Stimulated activated CD4-positive, alpha-beta T cell treated with anti-CD3 and anti-CD28 coated beads, Interleukin-4, amount 100 ng/mL, for 48 hours (primary cell): Measurements from ENCODE around the gene RBM5.

ENCODE experiments used
- DNase-seq, 2 donors: peaks; one replicate each; pipeline ENCODE4 v3.0.0-alpha.2; 2020; ENCODE audit warnings: low read depth in 2 of 2

RBM5 gene

GRCh38 chr3:50138266-50139200 is 49.8 kb downstream of the RBM5 start:
- DNase-seq, result no peak

DNA sequence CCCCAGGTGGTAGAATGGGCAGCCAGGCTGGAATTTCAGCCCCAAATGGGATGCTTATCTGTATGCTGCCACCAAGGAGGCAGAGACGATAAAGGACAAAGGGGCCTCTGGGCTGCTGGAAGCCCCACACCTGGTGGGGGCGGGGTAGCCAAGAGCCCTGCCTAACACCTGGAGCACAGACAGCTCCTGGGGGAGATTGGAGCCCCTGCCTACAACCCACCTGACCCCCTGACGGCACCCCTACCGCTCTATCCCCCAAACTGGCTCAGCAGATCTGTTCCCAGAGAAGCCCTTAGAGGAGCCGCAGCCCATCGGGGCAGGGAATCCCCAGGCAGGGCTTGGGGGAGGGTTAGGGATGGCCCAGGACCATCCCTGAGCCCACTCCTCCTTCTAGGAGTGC is 50.6 kb downstream of the RBM5 start:
- no peak for DNase-seq

DNA sequence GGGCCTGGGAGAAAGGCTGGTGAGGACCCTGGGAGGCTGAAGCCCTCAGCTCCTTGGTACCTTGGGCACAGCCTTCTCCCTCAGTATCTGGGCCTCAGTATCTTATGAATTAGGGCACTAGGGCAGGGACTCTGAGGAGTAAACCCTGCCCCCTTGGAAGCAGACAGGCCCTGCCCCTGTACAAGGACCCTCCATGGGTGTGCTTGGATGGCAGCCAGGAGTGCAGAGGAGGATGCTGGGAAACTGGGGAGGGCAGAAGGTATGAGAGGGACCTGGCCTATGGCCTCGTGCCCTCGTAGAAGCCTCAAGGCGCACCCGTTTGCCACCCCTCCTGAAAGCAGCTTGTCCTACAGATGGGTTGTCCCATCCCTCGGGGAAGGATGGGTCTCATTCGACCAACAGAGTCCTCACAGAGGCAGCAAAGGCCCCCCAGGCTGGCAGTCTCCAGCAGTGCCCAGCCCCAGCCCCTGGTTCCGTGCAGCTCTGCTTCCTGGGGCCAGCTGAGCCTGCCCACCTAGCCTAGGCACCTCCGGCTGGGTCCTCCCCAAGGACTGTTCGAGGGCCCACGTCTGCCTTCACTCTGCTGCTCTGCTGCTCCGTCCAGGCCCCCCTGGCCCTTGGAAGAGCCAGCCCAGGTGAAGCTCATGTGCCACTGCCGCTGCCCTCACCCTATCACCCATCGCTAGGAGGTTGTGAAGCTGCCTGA is 51.2 kb downstream of the RBM5 start:
- no peak for DNase-seq

GRCh38 chr3:50140990-50141389 is 52.3 kb downstream of the RBM5 start:
- no peak for DNase-seq

DNA sequence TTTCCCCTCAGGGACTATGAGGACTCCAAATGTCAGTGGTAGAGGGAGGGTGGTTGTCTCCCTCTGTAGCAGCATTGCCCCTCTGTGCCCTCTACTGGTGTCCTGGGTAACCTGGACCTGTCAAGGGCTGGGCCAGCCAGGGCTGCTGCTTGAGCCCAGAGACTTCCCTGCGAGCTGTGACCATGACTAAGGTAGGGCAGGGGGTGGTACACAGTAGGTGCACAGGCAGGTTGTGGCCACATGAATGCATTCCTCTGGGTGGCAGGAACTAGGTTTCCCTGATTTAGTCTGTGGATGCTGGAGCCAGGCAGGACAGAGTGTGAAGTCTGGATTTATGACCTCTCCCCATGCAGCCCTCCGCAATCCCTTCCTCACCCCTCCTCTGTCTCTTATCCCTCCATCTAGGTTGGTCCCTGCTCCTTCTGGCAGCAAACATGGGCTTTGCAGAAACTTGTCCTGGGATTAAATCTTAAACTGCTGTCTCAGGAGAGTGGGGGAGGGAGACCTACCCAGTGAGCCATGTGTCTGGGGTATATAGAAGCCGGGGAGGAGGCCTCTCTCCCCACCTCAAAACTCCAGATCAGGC is 57.7 kb downstream of the RBM5 start:
- DNase-seq, result no peak

GRCh38 chr3:50147016-50147415 is 58.3 kb downstream of the RBM5 start:
- DNase-seq, result no peak

- DNase-seq, result no peak
These were observed 58.7 kb downstream of the RBM5 start for GRCh38 chr3:50147447-50147846.

- no peak for DNase-seq
These were observed 59.1 kb downstream of the RBM5 start for GRCh38 chr3:50147861-50148260.

DNA sequence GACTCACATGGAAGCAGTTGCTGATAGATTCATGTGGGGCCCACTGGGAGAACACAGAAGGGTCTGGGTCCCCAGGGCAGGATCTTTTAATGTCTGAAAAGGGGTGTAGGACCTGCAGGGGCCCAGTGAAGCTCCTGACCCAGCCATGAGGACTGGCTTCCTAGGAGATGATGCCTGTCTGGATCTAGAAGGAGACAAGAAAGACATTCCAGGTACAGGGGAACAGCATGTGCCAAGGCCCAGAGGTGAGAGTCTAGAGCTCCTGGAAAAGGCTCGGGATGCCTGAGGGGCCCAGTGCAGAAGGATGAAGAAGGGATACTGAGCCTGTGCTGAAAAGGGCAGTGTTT is 61.7 kb downstream of the RBM5 start:
- no peak for DNase-seq

- no peak for DNase-seq
These were observed 62.4 kb downstream of the RBM5 start for GRCh38 chr3:50150863-50151686.

DNA sequence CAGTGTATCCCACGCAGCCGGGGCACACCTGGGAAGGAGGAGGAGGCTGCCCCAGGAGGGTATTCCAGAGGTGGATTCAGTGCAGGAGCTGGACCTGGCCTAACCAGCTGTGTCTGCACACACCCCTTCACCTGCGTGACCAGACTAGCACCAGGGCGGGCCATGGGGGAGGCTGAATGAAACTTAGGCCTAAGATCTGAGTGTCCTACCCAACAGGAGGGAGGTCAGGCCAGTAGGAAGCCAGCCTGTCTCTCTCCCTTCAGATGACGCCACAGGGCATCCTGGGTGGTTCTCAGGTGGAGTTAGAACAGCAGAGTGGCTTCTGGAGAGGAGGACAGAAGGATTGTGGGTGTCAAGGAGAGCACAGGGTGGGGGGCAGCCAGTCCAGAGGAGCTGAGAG is 63.0 kb downstream of the RBM5 start:
- no peak for DNase-seq

DNA sequence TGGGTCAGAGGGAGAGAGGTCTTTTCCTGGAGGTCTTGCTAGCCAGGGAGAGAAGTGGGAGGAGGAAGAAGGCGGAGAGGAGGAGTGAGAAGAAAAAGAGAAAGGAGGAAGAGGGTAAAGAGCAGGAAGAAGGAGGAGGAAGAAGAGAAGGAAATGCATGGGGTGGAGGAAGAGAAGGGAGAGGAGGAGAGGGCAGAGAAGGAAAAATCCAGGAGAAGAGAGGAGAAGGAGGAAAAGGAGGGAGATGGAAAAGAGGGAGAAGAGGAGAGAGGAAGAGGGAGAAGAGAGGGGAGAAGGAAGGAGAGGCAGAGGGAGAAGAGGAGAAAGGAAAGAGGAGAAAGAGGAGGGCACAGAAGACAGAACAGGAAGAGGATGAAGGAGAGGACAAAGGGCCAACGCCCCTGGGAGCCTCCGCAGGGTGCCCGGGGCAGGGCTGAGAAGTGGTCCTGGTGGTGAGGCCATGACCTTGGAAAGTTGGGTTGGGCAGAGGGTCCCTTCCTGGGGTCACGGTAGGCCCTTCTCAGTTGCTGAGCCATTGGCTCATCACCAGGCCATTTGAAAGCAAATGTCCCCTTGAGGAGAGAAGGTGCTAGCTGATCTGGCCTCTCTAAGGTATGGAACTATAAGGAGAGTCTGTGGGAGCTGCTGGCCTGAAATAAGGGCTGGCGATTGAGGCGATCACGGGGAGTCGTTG is 65.2 kb downstream of the RBM5 start:
- no peak for DNase-seq

DNA sequence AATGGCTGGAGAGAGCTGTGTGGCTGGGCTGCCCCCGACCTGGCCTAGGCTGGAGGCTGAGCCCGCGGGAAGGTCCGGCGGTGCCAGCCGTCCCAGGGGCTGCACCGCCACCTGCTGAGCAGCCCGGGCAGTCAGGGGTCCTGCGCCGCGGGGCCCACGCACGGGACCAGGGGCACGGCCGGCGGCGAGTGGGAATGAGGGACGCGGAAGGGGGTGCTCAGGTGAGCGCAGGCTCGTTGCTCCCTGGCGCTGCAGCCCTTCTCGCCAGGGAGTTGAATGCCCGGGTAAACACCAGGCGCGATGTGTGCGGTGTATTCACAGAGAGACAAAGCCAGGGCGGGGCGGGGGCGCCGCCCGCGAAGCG is 65.7 kb downstream of the RBM5 start:
- no peak for DNase-seq

GRCh38 chr3:50154840-50155490 is 66.2 kb downstream of the RBM5 start, which contains the start of gene SEMA3F:
Gene SEMA3F, plus strand, starts transcription at chr3:50155324. Its CDS starts 4,299 bp downstream, at chr3:50159623.
- peak; percentile 37 to 50 for DNase-seq

DNA sequence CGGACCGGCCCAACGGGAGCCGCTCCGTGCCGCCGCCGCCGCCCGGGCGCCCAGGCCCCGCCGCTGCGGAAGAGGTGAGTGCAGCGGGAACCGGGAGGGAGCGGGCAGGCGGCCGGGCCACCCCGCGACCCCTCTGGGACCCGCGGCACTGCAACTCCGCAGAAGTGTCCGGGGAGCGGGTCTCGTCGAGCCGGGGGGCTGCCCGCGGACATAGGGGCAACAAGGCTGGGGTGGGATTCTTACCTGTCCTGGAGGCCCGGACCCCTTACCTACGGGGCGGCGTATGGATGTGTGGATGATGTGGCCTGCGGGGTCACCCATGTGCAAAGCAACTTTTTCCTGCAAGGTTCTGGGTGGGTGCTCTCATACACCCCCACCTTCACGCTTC is 66.8 kb downstream of the RBM5 start:
- no peak for DNase-seq

DNA sequence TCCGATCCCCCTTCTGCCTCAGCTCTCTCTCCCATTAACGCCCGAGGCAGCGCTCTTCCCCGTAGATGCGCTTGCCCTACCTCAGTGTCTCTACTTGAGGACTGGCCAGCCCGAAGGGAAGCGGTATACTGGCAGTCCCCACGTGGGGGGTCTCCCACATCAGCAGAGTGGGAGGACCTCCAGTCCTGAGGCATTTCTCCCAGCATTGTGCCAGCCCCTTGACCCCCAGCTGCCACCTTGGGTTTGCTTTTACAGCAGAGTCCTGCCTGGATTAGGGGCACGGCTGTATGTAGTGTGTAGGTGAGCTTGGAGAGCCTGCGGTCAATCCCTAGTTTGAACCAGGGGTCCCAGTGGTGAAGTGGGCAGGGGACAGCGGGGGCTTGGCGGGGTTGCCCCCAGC is 67.2 kb downstream of the RBM5 start:
- DNase-seq, result no peak

- DNase-seq, result no peak
These were observed 68.1 kb downstream of the RBM5 start for GRCh38 chr3:50156549-50157493.

DNA sequence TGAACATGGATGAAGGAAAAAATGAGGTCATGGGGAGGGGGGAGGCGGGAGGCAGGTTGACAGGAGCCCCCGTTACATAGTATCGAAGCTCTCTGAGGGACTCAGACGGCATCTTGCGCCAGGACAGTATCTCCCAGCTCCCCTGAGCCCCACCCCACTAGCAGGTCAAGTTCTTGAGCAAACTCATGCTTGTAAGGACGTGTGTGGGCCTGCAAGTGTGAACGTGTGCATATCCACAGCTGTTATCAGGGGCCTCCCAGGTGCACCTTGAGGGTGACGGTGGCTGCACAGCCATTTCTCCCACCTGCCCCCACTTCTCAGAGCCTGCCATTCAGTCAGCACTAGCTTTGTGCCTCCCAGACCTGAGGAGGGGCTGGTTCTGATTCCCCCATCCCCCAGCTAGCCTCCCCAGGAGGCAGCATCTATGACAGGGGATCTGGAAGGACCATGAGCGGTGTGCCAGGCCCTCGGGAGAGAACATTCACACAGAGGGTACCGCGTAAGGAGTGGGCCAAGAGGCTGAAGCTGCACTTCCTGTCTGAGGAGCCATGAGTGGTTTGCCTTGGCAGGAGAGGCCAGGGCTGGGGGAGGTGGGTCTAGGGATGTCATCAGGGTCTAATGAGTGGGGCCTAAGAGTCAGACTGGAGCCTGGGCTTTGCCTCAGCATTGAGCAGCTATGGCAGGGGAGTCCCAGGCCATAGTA is 69.3 kb downstream of the RBM5 start:
- DNase-seq, result no peak

DNA sequence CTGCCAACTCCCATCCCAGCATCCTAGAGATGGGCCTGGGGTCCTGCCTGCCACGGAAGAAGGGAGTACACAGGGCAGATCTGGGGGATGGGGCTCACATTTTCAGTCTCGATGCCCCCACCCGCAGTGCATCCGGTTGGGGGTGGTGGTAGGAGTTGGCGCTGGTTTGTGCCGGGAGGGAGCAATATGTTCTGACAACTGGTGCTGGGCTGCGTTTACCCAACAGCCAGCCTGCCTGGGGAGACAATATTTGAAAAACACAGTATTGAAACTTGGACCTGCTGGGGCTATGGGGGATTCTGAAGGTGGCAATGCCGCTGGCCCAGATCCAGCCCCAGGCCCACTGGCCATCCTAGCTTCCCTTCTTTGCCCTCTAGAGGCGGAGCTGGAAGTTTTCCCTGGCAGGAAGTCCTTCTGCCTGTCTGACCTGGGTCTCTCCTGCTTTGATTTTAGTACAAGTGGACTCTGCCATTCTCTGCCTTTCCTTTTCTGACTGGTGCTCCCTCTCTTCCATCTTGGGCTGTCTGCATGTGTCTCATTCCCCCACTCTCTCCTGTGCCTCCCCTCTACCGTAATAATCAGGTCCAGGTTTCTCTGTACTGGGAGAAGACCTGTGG is 69.9 kb downstream of the RBM5 start:
- no peak for DNase-seq
